ENCODE measurements around the gene BCCIP.

BCCIP gene

GRCh38 chr10:125880719-125881118, 57.4 kb downstream of the BCCIP start:
- no peak for TF ChIP-seq CTCF (IDR thresholded peaks at IDR 0.05)
- H3K27me3 Mint-ChIP-seq (ENCODE audit: low read depth, poor library complexity) = no peaks in the 10 kb centered on the region
- no peak overlapping the region for H3K4me3 Mint-ChIP-seq
- peaks cover 19% of the 10 kb centered on the region for H3K4me1 Mint-ChIP-seq
- peaks cover 50% of the 10 kb centered on the region for H3K36me3 Mint-ChIP-seq (ENCODE audit: low read depth)
- DNase-seq = no peak
- H3K27ac Mint-ChIP-seq = peak overlapping the region; percentile 17
- peaks cover 31% of the 10 kb centered on the region for H3K9me3 Mint-ChIP-seq

- H3K4me3 Mint-ChIP-seq = no peak within 1 kb of the TSS
- peaks cover 27% of the 10 kb centered on the region for H3K9me3 Mint-ChIP-seq
- H3K4me1 Mint-ChIP-seq = peaks cover 19% of the 10 kb centered on the region
- H3K27me3 Mint-ChIP-seq (ENCODE audit: low read depth, poor library complexity) = no peaks in the 10 kb centered on the region
- H3K36me3 Mint-ChIP-seq (ENCODE audit: low read depth) = peaks cover 45% of the 10 kb centered on the region
- no peak for TF ChIP-seq CTCF (IDR thresholded peaks at IDR 0.05)
- H3K27ac Mint-ChIP-seq = peak within 1 kb of the TSS; percentile 17
- DNase-seq = no peak
These were observed 57.8 kb downstream of the BCCIP start, which contains the start of gene DHX32 for GRCh38 chr10:125881192-125881591. Gene DHX32, minus strand, starts transcription at chr10:125881292. Its CDS starts 468 bp downstream, at chr10:125880824.

GRCh38 chr10:125882596-125882995, 59.2 kb downstream of the BCCIP start:
- Mint-ChIP-seq H3K36me3 (ENCODE audit: low read depth) (peaks cover 31% of the 10 kb centered on the region), H3K27ac (no peak overlapping the region)
- DNase-seq = no peak

GRCh38 chr10:125883211-125883610, 59.9 kb downstream of the BCCIP start:
- H3K27ac Mint-ChIP-seq = no peak overlapping the region
- DNase-seq = no peak
- H3K27me3 Mint-ChIP-seq (ENCODE audit: low read depth, poor library complexity) = no peaks in the 10 kb centered on the region
- H3K4me3 Mint-ChIP-seq = no peak overlapping the region
- H3K9me3 Mint-ChIP-seq = peaks cover 9% of the 10 kb centered on the region
- no peak for TF ChIP-seq CTCF (IDR thresholded peaks at IDR 0.05)
- peaks cover 25% of the 10 kb centered on the region for H3K36me3 Mint-ChIP-seq (ENCODE audit: low read depth)
- peaks cover 19% of the 10 kb centered on the region for H3K4me1 Mint-ChIP-seq

More at GRCh38 chr10:125882596-125882995, 59.2 kb downstream of the BCCIP start:
- no peaks in the 10 kb centered on the region for H3K27me3 Mint-ChIP-seq (ENCODE audit: low read depth, poor library complexity)
- no peak for TF ChIP-seq CTCF (IDR thresholded peaks at IDR 0.05)
- peaks cover 19% of the 10 kb centered on the region for H3K4me1 Mint-ChIP-seq
- peaks cover 15% of the 10 kb centered on the region for H3K9me3 Mint-ChIP-seq
- no peak overlapping the region for H3K4me3 Mint-ChIP-seq

Measured in nephron progenitor cell (in vitro differentiated cells).